K562 (cell line): ENCODE data around the gene MECP2.

ENCODE experiments used
- FOS ChIP-seq: IDR thresholded peaks from 3 replicates; pipeline ENCODE4 v1.6.1; 2011; ENCODE audit not compliant: insufficient read length; ENCODE audit errors: extremely low read depth
- MGA ChIP-seq: fragments of 450-650 bp; IDR thresholded peaks from 2 replicates; pipeline ENCODE4 v1.6.1; 2016; ENCODE audit warnings: mild to moderate bottlenecking, moderate library complexity
- MTF1 ChIP-seq: fragments of 250-450 bp; sonication (Bioruptor Pico); IDR thresholded peaks from 2 replicates; pipeline ENCODE4 v1.9.0; 2021; ENCODE audit warnings: moderate library complexity, mild to moderate bottlenecking, inconsistent platforms, borderline replicate concordance
- POLR2A ChIP-seq: fragments of 450-650 bp; conservative IDR thresholded peaks from 2 replicates; pipeline ENCODE4 v1.6.1; 2016
- ZNF717 ChIP-seq: fragments of 250-450 bp; sonication (Bioruptor Pico); IDR thresholded peaks from 2 replicates; pipeline ENCODE4 v1.5.0; 2021

GRCh38 chrX:153974003-153974725 is 123.4 kb downstream of the MECP2 start:
- TF ChIP-seq ZNF717 (CRISPR knock-in tag) (no peak), MTF1 (CRISPR knock-in tag) (no peak), FOS (no peak), MGA (no peak), POLR2A (no peak)
